Effector CD8-positive, alpha-beta T cell (primary cell): ENCODE data around the gene RRP9.
"Not testable (repeated sequence)": the region's sequence is repeated elsewhere in the genome, so short reads cannot be mapped to it uniquely, and the experiment has no call there.

Experiments
- DNase-seq: peaks from one replicate; lab custom pipeline; 2025; lab: John Stamatoyannopoulos, UW

RRP9 gene

GRCh38 chr3:51938780-51939425 lies 2.8 kb downstream of the RRP9 start:
- DNase-seq: no peak

DNA sequence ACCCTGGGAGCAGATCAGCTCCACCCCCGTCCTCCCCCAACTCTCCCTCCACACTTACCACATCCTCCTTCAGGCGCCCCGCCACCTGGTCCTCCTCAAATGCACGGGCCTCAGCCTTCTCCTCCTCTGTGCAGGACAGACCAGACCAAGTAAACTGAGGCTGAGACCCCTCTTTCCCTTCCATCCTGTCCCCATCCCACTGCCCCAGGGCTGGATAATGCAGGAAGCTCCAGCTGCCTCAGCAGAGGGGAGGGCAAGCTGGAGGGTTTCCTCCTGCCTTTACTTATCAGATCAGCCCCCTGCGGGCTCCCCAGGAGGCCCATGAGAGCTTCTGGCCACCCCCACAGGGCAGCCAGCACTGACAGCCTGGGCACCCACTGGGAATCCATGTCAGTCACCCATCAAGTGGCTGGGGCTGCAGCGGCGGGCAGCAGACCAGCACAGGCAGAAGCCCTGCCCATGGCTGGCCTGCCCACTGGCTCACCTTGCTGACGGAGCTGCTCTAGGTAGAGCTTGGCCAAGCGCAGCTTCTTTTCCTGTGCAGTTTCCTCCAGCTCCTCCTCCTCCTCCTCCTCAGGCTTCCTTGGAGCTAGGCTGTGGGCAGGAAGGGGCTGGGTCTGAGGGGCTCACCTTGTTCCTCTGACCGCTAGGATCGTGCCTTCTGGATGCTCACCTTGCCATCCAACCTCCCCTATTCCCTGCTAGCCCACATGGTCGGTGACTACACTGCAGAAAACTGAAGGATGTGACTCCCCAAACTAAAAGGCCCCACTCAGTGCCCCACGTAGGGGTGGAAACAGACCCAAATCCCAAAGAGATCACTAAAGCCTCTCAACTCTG lies 3.9 kb downstream of the RRP9 start:
- no peak for DNase-seq

- no peak for DNase-seq
These were observed 4.7 kb downstream of the RRP9 start for GRCh38 chr3:51937014-51937413.

DNA sequence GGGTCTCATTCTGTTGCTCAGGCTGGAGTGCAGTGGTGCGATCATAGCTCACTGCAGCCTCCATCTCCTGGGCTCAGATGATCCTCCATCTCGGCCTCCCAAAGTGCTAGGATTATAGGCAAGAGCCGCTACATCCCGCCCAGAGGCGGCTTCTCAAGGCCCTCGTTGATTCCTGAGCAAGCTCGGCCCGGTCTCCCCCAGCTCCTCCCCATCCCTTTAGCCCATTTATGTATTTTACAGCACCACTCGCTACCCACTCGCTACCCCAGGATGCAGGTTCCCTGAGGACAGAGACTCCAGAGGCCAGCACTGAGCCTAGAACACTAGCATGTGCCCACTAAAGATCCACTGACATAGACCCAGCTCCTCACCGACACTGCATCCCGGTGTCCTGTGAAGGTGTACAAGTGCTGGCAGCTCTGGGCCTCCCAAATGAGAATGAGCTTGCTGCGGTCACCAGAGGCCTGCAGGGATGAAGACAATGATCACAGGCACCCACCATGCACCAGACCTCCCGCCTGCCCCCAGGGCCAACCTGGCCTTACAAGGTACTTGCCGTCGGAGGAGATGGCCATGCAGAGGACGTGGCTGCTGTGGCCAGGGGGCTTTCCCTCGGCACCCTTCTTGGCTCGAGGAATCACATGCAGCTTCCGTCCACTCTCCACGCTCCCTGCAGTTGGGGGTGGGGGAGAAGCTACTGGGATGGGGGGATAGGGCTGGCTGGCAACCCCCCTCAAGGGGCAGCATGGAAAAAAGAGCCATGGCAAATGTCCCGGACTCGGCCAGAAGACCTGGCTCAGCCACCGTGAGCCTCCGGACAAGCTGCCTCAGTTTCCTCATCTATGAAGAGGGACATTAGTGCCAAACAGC lies 5.6 kb downstream of the RRP9 start:
- no peak for DNase-seq

- no peak for DNase-seq
These were observed 6.5 kb downstream of the RRP9 start for GRCh38 chr3:51934991-51935885.

DNA sequence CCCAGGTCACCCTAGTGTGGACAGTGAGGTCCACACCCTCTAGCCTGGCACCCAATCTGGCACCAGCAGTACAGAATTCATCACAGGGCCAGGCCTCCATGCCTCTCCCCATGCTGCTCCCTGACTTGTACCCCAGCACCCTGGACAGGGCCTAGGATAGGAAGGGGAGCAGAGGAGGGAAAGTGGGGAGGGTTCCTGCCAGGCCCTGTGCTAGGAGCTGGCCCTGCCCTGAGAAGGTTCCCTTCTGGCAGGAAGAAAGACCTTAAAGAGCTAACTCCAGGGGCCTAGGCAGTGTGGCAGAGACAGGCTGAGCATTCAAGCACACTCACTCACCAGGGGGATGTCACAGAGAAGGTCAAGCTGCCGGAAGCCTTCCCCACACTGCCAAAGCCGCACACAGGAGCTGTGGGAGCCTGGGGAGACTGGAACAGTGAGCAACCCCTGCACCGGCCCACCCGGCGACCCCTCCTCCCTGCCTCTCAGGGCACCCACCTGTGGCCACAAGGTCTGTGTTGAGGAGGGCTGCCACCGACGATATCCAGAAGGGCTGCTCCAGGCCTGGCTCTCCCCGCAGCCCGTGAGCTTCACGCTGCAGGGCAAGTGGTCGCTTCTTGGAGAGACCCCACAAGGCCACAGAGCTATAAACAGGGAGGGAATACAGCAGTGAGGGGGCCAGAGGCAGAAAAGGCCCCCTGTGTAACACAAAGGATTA lies 7.4 kb downstream of the RRP9 start:
- no peak for DNase-seq

DNA sequence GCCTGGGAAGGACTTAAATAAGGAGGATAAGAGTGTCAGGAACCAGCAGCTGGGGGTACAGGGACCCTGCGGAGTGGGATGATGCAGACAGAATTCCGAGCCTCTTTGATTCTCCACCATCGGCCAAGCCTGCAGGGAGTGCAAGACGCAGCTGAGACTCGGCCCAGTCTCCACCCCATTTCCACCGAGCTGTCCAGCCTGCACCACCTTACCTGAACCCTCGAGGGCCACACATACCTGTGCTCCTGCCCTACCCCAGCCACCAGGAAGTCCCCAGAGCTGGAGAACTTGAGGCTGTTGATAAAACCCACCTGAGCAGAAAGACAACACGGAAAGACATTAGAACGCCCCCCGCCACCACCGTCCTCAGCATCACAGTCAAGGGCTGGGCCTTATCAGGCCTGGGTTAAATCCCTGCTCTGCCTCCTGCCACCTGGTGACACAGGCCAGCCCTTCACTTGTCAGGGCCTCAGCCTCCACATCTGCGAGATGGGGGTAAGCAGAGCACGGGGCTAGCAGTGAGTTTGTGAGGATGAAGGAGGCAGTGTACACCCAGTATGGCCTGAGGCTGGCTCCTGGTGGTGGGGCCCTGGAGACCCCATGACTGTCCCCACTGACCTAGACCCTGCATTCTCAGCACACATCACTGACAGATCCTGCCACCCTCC lies 8.1 kb downstream of the RRP9 start:
- DNase-seq: no peak

- DNase-seq: no peak
These were observed 9.0 kb downstream of the RRP9 start for GRCh38 chr3:51932471-51933370.

DNA sequence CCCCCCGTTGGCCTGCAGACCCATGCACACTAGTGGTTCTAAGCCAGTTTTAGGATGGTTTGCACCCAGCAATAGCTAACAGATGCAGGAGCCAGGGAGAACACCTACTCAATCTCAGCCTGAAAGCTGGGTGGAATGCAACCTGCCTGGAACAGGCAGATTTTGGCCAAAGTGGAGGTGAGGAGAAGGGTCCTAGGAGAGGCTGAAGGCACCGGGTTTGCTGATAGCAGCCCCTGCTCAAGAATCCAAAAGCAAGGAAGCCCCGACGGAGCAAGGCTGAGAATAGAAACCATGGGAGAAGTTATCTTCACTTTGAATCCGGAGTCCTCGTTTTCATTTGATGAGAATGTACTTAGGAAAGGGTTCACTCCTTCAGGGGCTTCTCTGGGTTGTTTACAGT lies 9.9 kb downstream of the RRP9 start:
- DNase-seq: no peak

DNA sequence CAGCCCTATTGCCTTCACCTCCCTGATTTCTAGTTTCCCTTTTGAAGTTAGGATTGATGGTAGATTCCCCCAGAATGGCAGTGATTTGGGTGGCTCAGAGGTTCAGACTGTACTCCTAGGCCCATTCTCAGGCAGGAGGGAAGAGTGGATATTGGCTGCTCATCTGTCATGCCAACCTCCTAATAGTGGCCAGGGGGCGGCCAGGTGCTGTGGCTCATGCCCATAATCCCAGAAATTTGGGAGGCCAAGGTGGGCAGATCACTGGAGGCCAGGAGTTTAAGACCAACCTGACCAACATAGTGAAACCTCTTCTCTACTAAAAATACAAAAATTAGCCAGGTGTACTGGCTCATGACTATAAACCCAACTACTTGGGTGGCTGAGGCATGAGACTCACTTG lies 11.3 kb downstream of the RRP9 start:
- DNase-seq: no peak

DNA sequence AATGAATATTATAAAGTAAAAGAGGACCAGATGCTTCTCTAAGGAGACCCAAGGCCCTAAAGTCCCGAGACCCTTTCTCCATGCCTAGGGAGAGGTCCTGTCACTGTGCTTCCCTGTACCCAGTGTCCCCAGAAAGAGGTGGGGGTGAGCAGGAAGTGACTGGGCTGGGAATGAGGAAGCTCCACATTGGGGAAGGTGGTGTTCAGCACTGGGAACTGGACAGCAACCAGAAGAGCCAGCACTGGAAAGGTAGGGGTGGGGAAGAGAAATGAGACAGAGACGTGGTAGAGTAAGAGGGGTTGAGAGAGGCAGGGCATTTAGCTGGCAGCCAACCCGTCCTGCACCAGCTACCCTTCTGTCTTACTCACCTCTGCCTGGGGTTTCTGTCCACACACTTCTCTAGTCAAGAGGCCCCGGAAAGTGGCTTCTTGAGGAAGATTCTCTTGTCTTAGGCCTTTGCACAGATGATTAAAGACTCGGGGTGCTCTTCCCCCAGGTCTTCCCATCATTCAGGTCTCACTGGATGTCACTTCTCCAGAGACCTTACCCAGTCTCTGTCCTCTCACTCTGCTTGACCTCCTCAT lies 12.2 kb downstream of the RRP9 start:
- DNase-seq: no peak

GRCh38 chr3:51928981-51929380 lies 12.7 kb downstream of the RRP9 start:
- not testable (repeated sequence) for DNase-seq

DNA sequence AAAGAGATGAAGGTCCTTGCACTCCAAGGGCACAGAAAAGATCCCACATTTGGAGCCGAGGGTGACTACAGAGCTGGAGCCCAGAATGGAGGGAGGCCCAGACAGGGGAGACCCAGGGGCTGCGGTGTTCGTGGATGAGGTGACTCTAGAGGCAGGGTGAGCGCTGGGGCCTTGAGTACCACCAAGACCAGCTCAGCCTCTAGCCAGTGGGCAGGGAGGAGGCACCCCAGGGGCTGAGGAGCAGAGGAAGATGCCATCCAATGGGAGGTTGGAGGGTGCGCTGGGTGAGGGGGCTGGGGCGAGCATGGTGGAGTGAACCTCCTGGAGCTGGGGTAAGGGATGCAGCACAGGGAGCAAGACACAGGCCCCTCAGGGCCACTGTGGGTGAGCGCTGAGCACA lies 13.3 kb downstream of the RRP9 start:
- no peak for DNase-seq

GRCh38 chr3:51927061-51927977 lies 14.4 kb downstream of the RRP9 start:
- no peak for DNase-seq

DNA sequence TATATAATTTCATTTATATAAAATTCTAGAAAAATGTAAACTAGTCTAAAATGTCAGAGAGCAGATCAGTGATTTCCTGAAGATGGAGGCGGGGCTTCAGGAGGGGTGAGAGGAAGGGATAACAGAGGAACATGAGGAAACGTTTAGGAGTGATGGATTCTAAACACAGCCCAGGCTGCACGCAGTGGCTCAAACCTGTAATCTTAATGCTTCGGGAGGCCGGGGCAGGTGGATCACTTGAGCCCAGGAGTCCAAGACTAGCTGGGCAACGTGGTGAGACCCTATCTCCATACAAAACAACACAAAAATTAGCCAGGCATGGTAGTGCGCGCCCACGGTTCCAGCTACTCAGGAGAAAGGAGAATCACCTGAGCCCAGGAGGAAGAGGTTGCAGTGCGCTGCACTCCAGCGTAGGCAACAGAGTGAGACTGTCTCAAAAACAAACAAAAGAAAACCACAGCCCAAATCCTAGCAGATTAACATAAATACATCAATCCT lies 20.6 kb downstream of the RRP9 start:
- DNase-seq: no peak

DNA sequence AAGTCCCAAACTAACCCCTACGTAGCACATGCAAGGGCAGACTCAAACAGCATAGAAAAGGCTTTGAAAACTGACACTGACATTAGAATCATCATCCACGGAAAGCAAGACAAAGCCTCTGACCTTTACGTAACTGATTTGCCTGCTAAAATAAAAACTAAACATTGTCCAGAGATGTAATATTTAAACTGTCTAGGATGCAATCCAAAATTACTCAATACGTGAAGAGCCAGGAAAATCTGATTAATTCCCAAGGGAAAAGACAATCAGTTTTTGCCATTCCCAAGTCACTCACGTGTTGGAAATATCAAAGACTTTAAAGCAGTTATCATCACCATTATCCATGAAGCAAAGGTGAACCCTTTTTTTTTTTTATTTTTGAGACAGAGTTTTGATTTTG lies 25.3 kb downstream of the RRP9 start:
- no peak for DNase-seq

- DNase-seq: no peak
These were observed 33.7 kb downstream of the RRP9 start for GRCh38 chr3:51908026-51908425.
